ENCODE data around the gene THSD4.

THSD4 gene

GRCh38 chr15:71747128-71748083 is 632.1 kb downstream of the THSD4 start:
- no peak for DNase-seq

GRCh38 chr15:71748293-71748718 is 633.0 kb downstream of the THSD4 start:
- DNase-seq: no peak

- DNase-seq: no peak
Measured at GRCh38 chr15:71749500-71749899, 634.2 kb downstream of the THSD4 start.

- DNase-seq: no peak
Measured at GRCh38 chr15:71752128-71752527, 636.9 kb downstream of the THSD4 start.

- DNase-seq: no peak
Measured at GRCh38 chr15:71752604-71753289, 637.5 kb downstream of the THSD4 start.

GRCh38 chr15:71753346-71753745 is 638.1 kb downstream of the THSD4 start:
- no peak for DNase-seq

- DNase-seq: no peak
Measured at GRCh38 chr15:71754660-71755059, 639.4 kb downstream of the THSD4 start.

- DNase-seq: no peak
Measured at GRCh38 chr15:71755092-71755970, 640.1 kb downstream of the THSD4 start.

- no peak for DNase-seq
Measured at GRCh38 chr15:71756599-71757352, 641.5 kb downstream of the THSD4 start.

- DNase-seq: no peak
Measured at GRCh38 chr15:71757741-71758530, 642.7 kb downstream of the THSD4 start.

GRCh38 chr15:71758711-71759110 is 643.4 kb downstream of the THSD4 start:
- no peak for DNase-seq

- no peak for DNase-seq
Measured at GRCh38 chr15:71760852-71761251, 645.6 kb downstream of the THSD4 start.

GRCh38 chr15:71761649-71762048 is 646.4 kb downstream of the THSD4 start:
- DNase-seq: no peak

GRCh38 chr15:71768184-71768583 is 652.9 kb downstream of the THSD4 start:
- no peak for DNase-seq

GRCh38 chr15:71773206-71773859 is 658.1 kb downstream of the THSD4 start:
- DNase-seq: no peak

GRCh38 chr15:71775856-71776255 is 660.6 kb downstream of the THSD4 start:
- DNase-seq: no peak

GRCh38 chr15:71776304-71776703 is 661.0 kb downstream of the THSD4 start:
- no peak for DNase-seq

- DNase-seq: no peak
Measured at GRCh38 chr15:71777216-71777943, 662.1 kb downstream of the THSD4 start.

- DNase-seq: no peak
Measured at GRCh38 chr15:71779073-71779797, 664.0 kb downstream of the THSD4 start.
